AML-193 (cell line): ENCODE results near the gene CREB5.
"Not testable (repeated sequence)": the region's sequence is repeated elsewhere in the genome, so short reads cannot be mapped to it uniquely, and the experiment has no call there.

ENCODE experiments used
- DNase-seq, 2 experiments: peaks; one replicate each; lab custom pipeline; 2025; lab: John Stamatoyannopoulos, UW

The CREB5 gene

GRCh38 chr7:28784171-28784902 lies 372.0 kb downstream of the CREB5 start:
- no peak for DNase-seq

DNA sequence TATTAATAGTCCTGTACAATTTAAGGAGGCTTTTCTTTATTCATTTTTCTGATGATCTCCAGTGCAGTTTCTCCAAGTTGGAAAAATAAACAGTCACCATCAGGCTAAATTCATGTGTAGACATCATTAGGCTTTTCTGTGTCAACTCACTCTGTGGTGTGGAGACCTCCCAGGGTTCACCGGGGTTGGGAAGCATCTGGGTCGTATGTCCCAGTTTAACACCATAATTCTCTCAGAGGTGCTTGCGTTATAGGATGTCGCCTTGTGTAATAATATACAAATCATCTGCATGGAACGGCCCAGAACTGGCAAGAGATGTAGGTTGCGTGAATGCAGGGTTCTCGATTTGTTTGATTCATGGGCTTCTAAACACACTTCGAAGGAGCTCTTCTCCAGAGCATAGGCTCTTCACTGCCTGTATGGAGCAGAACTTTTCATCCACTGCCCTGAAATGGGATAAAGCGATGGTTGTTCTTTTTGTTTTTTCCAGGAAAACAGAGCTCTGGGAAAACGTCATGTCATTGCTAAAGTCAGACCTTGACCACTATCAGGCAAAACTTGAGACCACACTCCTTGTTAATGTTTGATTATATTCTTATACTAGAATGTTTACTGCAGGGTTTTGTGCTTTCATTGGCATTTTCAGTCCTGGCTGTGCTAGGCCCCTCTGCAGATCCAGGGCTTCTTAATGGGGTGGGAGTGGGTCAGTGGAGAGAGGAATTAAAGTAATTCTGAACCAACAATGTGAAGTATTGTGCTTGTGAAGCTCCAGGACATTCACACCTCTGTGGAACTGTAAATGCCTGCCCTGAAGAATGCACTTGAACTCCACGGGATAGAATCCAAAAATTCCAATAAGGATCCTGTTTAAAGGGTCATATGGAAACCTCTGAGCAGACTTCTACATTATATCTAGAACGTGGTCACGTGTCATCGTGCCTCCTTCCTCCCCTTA lies 373.0 kb downstream of the CREB5 start:
- no peak for DNase-seq

DNA sequence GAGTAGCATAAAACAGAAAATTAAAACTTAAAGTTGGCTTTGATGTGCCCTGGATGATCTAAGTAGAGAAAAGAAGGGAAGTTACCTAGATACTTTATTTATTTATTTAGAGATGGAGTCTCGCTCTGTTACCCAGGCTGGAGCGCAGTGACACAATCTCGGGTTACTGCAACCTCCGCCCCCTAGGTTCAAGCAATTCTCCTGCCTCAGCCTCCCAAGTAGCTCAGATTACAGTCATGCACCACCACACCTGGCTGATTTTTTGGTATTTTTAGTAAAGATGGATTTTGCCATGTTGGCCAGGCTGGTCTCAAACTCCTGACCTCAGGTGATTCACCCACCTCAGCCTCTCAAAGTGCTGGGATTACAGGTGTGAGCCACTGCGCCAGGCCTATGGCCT lies 373.8 kb downstream of the CREB5 start:
- not testable (repeated sequence) for DNase-seq

- no peak for DNase-seq
These were observed 374.8 kb downstream of the CREB5 start for GRCh38 chr7:28787106-28787505.

- DNase-seq: no peak
These were observed 378.1 kb downstream of the CREB5 start for GRCh38 chr7:28790467-28790866.

- no peak for DNase-seq
These were observed 380.5 kb downstream of the CREB5 start for GRCh38 chr7:28792858-28793257.

DNA sequence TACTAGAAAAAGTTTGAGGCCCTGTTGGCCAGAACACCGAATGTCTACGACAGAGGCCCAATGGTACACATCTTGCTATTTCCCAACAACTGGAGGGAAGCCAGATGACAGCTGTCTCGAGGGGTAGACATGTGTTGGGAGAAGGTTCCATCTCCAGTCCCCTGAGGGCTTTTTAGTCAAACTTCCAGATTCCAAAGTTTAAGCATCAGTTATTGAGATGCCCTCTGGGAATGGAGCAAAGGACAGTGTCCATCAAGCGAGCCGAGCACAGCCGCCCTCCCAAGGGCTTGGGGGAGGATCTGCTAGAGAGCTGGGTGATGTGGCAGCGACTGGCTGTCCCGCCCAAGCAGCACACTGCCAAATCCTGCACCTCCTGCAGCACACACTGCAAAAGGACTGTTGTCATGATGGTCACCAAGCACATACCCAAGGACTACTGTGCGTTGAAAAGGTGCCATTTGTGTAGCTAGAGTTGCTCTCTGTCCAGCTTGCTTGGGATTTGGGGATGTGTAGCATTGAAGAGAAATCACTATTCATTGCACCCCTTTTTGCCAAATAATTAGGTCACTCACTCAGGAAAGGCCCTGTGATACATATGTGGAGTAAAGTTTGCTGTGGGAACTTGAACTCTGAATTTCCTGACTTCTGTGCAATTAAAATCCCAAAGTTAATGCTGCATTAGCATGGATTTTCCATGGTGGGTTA lies 381.2 kb downstream of the CREB5 start:
- DNase-seq: no peak

DNA sequence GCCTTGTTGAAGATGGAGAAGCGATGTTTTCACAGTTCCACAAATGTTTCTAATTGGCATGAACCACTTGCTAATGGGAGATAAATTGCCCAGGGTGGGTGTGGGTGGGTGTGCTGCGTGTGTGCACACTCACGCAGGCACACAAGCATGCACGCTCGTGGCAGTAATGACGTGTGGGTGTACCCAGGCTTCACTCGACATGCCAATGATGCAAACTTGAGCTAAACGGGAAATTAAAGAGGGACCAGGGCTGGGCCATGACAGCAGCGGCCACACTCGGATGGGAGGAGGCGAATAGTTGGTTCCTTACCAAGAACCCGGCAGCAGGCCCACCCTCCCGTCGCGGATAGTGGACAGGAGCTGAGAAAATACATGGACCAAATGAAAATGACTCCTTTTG lies 386.0 kb downstream of the CREB5 start:
- DNase-seq: no peak

DNA sequence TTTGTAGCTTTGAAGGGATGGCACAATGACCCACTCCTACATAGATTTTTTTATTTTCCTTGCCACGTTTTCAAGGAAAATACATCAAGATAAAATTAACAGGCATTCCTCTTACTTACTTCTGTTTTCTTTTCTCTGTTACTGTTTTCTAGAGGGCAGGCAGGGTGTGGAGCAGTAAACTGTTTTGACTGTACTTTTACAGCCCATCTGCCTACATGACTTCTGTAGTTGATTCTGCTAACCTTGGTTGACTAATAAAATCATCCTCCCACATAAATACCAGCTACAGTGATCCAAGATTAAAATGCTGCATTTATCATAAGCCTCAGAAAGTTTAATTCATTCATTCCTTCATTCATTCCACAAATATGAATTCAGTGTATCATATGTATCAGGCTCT lies 387.3 kb downstream of the CREB5 start:
- DNase-seq: no peak

- no peak for DNase-seq
These were observed 387.8 kb downstream of the CREB5 start for GRCh38 chr7:28800150-28800549.

DNA sequence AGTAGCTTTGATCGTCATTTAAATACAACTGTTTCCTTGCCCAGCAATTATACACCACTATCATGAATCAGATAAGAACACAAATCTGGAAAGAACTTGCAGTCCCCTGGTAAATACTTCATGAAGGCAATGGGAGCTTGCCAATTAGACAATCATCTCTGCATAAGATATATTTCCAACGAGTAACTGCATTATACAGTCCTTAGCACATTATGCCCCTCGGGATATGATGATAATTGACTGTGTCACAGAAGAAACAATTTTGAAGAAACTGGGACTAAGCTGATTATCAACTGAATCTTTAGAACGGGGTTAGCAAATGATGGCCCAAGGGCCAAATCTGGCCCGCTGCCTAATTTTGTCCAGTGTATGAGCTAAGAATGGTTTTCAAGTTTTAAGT lies 390.1 kb downstream of the CREB5 start:
- no peak for DNase-seq

DNA sequence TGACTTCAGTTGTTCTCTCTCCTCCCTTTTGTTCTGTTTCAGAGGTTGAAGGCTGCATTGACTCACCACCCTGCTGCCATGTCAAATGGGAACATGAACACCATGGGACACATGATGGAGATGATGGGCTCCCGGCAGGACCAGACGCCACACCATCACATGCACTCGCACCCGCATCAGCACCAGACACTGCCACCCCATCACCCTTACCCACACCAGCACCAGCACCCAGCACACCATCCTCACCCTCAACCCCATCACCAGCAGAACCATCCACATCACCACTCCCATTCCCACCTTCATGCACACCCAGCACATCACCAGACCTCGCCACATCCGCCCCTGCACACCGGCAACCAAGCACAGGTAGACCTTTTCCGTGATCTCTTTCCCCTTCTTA lies 391.8 kb downstream of the CREB5 start:
- no peak for DNase-seq

GRCh38 chr7:28804990-28805389 lies 392.7 kb downstream of the CREB5 start:
- no peak for DNase-seq

DNA sequence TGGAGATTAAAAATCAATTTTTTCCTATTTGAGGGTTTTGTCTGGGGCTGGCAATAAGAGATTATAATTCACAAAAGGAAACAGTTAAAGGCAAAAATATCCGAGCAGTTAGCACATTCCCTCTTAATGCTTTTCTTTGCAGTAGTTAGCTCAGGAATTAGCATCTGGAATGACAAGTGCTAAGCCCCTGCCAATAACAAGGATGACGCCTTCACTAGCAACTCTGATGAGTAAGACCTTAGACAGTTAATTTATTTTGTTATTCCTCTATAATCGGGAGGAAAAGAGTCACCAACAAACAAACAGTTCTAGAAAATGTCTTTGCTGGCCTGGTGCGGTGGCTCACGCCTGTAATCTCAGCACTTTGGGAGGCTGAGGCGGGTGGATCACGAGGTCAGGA lies 394.5 kb downstream of the CREB5 start:
- no peak for DNase-seq

GRCh38 chr7:28807396-28807994 lies 395.2 kb downstream of the CREB5 start:
- DNase-seq: no peak

DNA sequence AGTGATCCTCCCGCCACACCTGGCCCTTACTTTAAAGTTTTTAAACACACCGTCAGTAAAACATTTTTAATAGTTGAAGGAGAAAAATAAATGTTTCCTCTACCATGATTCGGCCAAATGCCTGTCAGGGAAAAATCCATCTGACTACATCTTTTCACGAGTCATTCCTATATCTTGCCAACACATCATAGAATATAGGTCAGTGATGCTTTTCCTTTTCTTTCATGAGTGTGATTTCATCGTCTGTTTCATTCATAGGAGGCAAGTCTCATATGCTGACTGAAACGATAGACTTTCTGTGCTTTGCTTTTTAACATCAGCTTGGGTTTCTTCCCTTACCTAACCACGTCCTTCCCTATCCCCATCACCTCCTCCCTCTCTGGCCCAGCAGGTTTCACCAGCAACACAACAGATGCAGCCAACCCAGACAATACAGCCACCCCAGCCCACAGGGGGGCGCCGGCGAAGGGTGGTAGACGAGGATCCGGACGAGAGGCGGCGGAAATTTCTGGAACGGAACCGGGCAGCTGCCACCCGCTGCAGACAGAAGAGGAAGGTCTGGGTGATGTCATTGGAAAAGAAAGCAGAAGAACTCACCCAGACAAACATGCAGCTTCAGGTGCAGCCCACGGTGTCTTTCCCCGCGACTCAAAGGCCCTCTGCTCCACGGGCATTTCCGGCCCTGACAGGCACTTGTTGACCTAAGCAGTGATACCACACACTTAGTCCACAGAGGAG lies 396.6 kb downstream of the CREB5 start:
- DNase-seq: no peak

DNA sequence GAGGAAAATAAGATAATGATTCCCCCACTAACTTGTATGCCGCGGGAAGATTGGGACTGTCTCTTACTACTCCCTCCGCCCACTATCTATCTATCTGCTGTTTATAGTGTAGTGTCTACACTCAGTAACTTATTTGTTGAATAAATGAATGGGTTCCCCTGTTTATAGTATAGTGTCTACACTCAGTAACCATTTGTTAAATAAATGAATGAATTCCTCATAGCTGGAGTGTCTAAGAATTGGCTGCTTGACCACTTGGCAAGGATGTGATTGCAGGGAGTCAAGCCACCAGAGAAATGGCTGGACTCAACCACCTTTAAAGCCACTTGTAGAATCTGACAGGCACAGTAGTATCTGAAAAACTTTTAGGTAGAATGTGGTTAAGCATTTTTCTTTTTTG lies 398.7 kb downstream of the CREB5 start:
- no peak for DNase-seq

- DNase-seq: no peak
These were observed 399.5 kb downstream of the CREB5 start for GRCh38 chr7:28811701-28812430.

- DNase-seq: no peak
These were observed 400.3 kb downstream of the CREB5 start for GRCh38 chr7:28812616-28813015.

DNA sequence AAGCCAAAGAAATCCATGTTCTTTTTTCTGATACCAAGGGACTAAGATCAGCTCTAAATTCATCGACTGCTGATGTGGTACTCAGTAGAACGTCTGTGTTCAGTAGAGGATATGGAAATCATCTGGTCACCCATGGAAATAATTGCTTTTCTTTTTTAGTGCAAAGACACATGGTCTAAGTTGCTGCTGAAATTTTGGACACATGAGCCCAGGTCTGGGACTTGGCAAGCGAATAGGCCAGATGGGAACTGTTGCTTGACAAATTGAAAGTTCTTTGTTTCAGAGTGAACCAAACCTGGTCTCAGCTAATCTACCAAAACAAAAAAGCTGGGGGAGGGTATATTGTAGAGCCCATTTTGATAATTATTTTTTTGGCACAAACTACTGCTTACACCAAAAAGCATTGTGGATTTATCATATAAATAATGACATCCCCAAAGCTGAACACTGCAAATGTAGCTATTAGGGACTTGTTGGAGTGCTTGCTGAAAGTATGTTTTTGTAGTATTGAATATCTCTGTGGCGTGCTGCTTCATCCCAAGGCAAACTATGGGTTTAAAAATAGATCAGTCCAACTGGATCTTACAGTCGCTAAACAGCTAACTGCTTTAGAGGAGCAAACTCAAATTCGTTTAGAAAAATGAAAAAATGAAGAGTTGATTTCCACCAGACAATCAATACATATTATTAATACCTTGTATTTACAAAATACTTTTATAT lies 401.1 kb downstream of the CREB5 start:
- DNase-seq: no peak
